ENCODE measurements around the gene ALMS1. TPM values are rescaled to one million over a fixed set of nuclear protein-coding genes. Genes with fewer than 3 reads are reported as not detected.

ALMS1 gene
- total and polyA plus RNA-seq, 9 of the 15 experiments (the other 6 are each of a cell fraction or from before 2014, with no cell fraction given): 1.4 to 26.3 (median 13.6) TPM

GRCh38 chr2:73368781-73369180 lies 16.9 kb upstream of the ALMS1 start (continued):
- TF ChIP-seq MGA (IDR thresholded peaks at IDR 0.05) (no peak), GTF2B (IDR thresholded peaks at IDR 0.05; ENCODE audit: extremely low read depth, insufficient read length) (no peak), LCOR (CRISPR knock-in tag; IDR thresholded peaks at IDR 0.05) (no peak), MAFG (tag; conservative IDR thresholded peaks at IDR 0.05) (peak; percentile 99), MED1 (CRISPR knock-in tag; IDR thresholded peaks at IDR 0.05; ENCODE audit: borderline replicate concordance) (no peak), TRIM24 (IDR thresholded peaks at IDR 0.05) (peak; percentile 20 to 87; a peak in 2 of 4 replicates), NFE2L1 (tag; IDR thresholded peaks at IDR 0.05; ENCODE audit: borderline replicate concordance, low read depth) (peak; percentile 84), ZBTB5 (IDR thresholded peaks at IDR 0.05) (no peak), CEBPZ (IDR thresholded peaks at IDR 0.05; ENCODE audit: borderline replicate concordance, low read depth, low read length) (no peak), ZNF561 (CRISPR knock-in tag; conservative IDR thresholded peaks at IDR 0.05) (no peak)

Data from K562 (cell line).